Measurements from ENCODE around the gene PODXL2.
"Not testable (repeated sequence)": the region's sequence is repeated elsewhere in the genome, so short reads cannot be mapped to it uniquely, and the experiment has no call there.

PODXL2 gene

DNA sequence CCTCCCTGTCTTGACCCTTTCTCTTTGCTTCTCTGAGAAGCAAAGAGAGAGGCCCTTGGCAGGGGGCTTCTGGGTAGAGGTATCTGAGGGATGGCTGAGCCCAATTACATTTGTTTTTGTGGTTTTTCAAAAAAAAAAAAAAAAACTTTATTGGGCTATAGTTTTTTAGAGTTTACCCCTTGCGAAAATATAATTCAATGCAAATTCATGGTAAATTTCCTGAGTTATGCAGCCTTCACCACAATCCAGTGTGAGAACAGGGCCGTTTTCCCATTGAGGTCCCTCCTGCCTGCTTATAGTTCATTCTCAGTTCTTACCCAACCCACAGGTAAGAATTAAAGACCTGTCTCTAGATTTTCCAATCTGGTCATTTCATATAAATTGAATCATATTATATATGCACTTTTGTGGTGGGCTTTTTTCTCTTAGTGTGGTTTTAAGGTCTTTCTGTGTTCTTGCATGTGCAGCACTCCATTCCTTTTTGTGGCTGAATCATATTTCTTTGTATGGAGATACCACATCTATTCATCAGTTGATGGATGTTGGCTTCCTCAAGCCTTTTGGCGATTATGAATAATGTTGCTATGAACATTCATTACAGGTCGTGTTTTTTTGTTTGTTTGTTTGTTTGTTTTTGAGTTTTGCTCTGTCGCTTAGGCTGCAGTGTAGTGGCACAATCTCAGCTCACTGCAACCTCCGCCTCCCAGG is 28.1 kb upstream of the PODXL2 start:
- DNase-seq, result no peak
- in situ Hi-C loops (cut with HindIII; ENCODE audit: low pct_ligation_motif_present, low pct_unique_long_range_greater_than_20kb, low sequenced_read_pairs), result no loop called here

DNA sequence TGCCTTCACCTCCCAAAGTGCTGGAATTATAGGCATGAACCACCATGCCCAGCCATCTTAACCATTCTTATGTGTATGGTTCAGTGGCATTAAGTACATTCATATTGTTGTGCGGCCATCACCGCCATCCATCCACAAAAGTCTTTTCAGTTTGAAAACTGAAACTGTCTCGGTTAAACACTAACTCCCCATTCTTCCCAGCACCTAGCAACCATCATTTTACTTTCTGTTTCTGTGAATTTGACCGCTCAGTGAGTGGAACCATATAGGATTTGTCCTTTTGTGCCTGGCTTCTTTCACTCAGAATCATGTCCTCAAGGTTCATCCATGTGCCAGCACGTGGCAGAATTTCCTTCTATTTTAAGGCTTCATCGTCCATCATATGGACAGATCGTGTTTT is 24.9 kb upstream of the PODXL2 start:
- DNase-seq, result no peak
- in situ Hi-C loops (cut with HindIII; ENCODE audit: low pct_ligation_motif_present, low pct_unique_long_range_greater_than_20kb, low sequenced_read_pairs), result no loop called here

DNA sequence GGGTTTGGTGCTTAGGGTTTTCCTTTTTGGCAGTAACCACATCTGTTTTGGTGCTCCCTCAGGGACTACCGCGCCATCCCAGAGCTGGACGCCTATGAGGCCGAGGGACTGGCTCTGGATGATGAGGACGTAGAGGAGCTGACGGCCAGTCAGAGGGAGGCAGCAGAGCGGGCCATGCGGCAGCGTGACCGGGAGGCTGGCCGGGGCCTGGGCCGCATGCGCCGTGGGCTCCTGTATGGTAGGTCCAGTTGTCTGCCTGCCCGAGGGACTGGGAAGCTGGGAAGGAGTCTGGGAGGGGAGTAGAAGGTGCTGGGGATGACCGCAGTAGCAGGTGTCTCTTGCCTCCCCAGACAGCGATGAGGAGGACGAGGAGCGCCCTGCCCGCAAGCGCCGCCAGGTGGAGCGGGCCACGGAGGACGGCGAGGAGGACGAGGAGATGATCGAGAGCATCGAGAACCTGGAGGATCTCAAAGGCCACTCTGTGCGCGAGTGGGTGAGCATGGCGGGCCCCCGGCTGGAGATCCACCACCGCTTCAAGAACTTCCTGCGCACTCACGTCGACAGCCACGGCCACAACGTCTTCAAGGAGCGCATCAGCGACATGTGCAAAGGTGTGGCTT is 24.3 kb upstream of the PODXL2 start:
- in situ Hi-C loops (cut with HindIII; ENCODE audit: low pct_ligation_motif_present, low pct_unique_long_range_greater_than_20kb, low sequenced_read_pairs), result no loop called here
- no peak for DNase-seq

DNA sequence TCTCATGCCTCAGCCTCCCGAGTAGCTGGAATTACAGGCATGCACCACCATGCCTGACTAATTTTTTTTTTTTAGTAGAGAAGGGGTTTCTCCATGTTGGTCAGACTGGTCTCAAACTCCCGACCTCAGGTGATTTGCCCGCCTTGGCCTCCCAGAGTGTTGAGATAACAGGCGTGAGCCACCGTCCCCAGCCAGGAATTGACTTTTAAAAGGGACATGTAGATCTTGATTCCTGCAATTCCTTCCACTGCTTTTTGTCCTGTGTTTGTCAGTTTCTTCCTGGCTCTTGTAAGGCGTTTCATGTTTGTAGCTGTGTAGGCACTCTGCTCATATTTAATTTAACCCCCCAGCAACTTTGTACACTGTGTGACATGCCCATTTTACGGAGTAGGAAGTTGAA is 23.4 kb upstream of the PODXL2 start:
- in situ Hi-C loops (cut with HindIII; ENCODE audit: low pct_ligation_motif_present, low pct_unique_long_range_greater_than_20kb, low sequenced_read_pairs); DNase-seq: not testable (repeated sequence)

DNA sequence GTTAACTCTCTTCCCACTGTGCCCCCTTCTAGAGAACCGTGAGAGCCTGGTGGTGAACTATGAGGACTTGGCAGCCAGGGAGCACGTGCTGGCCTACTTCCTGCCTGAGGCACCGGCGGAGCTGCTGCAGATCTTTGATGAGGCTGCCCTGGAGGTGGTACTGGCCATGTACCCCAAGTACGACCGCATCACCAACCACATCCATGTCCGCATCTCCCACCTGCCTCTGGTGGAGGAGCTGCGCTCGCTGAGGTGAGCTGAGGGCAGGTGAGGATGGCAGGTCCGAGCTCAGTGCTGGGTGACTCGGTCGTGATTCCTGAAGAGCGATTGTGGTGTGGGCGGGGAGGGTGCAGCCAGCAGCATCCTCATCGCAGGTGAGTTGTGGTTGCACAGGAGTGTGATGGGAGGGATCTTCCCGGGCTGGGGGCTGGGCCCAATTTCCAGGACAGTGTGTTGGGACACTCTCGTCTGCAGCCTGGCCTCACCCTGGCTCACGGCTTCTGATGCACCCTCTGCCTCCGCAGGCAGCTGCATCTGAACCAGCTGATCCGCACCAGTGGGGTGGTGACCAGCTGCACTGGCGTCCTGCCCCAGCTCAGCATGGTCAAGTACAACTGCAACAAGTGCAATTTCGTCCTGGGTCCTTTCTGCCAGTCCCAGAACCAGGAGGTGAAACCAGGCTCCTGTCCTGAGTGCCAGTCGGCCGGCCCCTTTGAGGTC is 22.7 kb upstream of the PODXL2 start:
- DNase-seq, result no peak

DNA sequence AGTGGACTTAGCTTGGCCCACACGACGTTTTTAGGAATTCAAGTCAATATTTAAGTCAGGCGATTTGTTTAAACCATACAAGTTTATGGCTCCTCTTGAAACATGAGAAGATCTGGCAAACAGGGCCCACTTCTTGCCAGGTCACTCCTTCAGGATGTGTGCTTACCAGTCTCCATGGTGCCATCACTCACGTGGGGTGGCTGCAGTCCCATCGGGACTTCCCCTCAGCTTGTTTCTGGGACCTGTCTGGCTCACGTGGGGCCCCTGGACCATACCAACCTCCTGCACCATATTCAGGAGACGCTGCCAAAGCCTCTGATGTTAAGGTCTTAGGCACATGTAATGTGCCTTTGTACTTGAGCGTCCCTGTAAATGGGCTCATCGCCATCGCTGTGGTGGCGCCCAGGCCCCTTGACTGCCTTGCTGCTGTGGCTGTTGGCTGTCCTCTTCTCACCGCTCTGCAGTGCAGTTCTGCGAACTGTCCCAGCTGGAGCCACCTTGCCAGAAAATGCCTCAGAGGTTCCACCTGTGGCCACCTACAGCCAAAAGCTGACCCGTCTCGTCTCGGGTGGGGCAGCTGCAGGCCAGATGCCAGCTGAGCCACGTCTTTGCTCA is 21.9 kb upstream of the PODXL2 start:
- DNase-seq, result no peak
- in situ Hi-C loops (cut with HindIII; ENCODE audit: low pct_ligation_motif_present, low pct_unique_long_range_greater_than_20kb, low sequenced_read_pairs), result no loop called here

More for the DNA sequence above, 22.7 kb upstream of the PODXL2 start:
- in situ Hi-C loops (cut with HindIII; ENCODE audit: low pct_ligation_motif_present, low pct_unique_long_range_greater_than_20kb, low sequenced_read_pairs), result no loop called here

DNA sequence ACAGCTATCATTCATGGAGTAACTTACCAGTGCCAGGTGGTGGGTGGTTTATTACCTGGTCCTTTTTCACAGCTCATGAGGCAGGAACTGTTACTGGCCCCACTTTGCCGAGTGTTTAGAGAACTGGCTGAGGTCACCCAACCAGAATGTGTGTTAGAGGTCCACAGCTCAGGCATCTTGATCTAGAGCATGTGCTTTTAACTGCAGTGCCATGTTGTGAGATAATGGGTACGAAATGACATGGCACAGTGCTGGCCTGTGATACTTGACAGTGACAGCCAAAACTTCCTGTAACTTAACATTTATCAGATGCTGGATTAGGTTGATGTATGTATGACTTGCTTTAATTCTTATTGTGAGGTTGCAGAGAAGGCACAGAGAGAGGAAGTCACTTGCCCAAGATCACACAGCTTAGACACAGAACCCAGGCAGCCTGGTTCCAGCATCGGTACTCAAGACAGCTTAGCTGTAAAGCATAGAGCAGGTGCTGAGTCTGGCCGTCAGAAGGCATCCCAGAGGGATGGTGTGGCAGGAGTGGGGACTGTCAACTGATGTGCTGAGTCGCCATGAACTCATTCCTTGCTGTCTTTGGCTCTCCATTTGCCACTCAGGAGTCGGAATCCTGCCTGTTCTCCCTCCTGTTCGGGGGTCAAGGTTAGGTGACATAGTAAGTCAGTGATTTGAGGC is 21.2 kb upstream of the PODXL2 start:
- in situ Hi-C loops (cut with HindIII; ENCODE audit: low pct_ligation_motif_present, low pct_unique_long_range_greater_than_20kb, low sequenced_read_pairs), result no loop called here

DNA sequence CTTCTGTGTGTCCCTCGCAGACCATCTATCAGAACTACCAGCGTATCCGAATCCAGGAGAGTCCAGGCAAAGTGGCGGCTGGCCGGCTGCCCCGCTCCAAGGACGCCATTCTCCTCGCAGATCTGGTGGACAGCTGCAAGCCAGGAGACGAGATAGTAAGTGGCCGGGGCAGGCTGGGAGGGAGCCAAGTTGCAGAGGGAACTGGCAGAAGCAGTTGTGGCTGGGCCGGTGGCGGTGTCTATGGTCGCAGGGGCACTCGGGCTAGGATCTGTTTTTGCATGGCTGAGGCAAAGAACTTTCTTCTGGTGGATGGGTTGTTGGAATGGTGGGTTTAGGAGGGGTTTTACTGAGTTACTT is 20.6 kb upstream of the PODXL2 start:
- DNase-seq, result no peak
- in situ Hi-C loops (cut with HindIII; ENCODE audit: low pct_ligation_motif_present, low pct_unique_long_range_greater_than_20kb, low sequenced_read_pairs), result no loop called here

More for the DNA sequence above, 21.2 kb upstream of the PODXL2 start:
- DNase-seq, result no peak

DNA sequence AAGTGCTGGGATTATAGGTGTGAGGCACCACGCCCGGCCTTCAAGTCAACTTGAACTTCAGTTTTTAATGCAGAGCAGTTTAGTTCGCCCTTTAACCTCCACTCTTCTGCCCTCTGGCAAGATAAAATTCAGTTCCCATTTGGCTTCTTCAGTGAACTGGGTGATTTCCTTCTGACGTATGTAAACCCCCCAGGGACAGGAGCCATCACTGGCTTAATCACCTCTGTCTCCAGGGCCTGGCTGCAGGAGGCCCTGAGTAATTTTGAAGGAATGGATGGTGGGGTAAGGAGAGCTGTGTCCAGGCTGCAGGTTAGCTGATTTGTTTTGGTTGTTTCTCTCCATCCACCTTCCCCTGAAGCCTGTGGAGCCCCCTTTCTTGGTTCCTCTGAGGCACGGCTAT is 18.9 kb upstream of the PODXL2 start:
- in situ Hi-C loops (cut with HindIII; ENCODE audit: low pct_ligation_motif_present, low pct_unique_long_range_greater_than_20kb, low sequenced_read_pairs), result no loop called here
- no peak for DNase-seq

DNA sequence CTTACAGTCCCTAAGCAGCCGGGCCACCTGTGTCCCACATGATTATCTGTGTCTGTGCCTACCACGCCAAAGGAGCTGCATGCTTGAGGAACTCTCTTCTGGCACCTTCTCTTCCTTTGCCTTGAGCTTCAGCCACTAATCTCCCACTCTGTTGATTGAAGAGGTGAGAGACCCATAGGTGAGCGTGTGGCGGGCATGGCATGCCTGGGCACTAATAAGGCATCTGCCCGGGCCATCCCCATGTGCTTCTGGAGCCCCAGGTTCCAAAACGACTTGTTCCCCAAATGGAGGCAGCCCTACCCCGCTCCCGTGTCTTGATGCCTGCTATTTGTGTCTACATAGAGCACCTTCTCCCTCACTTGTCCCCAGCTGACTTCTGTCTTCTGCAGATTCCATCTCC is 17.7 kb upstream of the PODXL2 start:
- DNase-seq, result no peak
- in situ Hi-C loops (cut with HindIII; ENCODE audit: low pct_ligation_motif_present, low pct_unique_long_range_greater_than_20kb, low sequenced_read_pairs), result no loop called here

DNA sequence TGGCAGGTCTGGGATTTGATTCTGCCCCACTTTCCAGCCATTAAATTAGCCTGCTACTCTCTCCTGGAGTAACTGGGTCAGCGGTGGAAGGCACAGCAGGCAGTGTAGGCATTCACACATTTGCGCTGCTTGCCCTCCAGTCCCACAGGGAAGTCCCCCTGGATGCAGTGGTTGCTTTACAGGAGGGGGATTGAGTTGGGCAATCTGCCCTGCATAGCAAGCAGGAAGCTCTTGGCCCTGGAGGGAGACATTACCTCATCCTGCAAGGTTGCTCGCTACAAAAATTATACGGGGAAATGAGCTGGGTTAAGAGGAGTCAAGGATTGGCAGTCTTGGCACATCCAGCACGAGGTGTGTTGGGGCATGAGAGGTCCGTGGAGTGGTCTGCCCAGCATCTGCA is 16.0 kb upstream of the PODXL2 start:
- in situ Hi-C loops (cut with HindIII; ENCODE audit: low pct_ligation_motif_present, low pct_unique_long_range_greater_than_20kb, low sequenced_read_pairs), result no loop called here
- no peak for DNase-seq

DNA sequence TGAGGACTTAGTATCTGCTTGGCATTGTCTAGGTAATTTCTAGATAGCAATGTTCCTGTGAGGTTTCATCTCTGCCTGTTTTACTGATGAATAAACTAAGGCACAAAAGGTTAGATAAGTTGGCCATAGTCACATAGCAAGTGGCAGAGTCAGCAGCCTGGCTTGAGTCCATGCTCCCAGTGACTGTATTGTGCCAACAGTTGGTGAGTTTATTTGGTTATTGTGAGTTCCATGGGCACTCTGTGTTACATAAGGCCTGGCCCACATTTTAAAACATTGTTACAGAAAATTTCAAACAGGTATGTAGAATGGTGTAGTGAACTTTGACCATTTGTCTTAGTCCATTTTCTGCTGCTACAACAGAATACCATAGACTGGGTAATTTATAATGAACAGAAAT is 15.6 kb upstream of the PODXL2 start:
- no peak for DNase-seq
- in situ Hi-C loops (cut with HindIII; ENCODE audit: low pct_ligation_motif_present, low pct_unique_long_range_greater_than_20kb, low sequenced_read_pairs), result no loop called here

DNA sequence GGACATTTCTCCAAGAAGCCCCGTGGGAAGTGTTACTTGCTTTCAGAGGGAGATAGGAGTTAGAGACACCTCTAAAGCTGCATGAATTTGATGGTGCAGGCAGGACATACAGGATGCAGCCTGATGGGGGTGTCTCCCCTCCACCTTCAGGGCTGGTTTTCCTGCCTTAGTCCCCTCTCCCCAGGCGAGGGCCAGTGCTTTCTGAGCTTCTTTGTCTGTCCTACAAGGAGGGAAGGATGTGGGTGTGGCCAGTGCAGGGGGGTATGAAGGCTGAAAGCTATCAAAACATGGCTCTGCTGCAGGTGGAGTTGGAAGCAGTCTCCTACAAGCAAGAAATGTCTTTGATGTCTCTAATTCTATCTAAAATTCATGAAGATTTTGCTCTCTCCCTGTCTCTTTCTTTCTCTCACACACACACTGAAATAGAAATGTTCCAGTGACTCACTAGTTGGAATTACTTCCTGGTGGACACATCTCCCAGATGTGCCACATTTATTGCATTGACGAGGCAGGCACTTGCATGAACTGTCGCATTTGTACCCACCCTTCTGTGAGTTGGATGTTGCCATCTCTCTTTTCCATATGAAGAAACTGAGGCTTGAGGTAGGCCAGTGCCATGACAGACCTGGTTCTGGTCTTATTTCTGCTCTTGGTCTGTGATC is 13.9 kb upstream of the PODXL2 start:
- in situ Hi-C loops (cut with HindIII; ENCODE audit: low pct_ligation_motif_present, low pct_unique_long_range_greater_than_20kb, low sequenced_read_pairs), result no loop called here
- no peak for DNase-seq

DNA sequence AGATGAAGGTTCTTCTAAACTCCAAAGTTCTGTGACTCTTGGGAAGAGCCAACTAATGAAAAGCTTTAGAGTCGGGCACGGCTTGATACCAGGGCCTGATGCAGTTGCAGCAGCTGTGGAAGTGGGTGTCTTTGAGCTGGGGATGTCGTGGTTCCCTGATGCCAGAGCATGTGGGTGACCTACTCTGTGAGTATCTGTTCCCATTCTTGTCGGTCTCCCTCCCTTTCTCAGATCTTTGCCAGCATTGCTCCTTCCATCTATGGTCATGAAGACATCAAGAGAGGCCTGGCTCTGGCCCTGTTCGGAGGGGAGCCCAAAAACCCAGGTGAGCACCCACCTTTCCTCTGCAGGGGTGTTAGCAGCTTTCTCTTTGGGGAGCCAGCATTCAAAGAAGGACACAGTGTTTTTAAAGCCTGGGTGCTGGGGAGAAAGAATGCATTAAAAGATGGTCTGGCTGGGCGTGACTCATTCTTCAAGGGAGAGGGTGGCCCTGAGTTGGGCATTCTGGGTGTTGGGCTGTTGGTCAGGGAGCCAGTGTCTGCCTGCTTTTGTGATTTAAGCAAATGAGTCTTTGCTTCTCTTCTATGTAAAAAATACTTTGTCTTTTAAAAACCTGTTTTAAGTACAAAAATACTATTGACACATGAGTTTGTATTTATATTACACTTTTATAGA is 13.2 kb upstream of the PODXL2 start:
- in situ Hi-C loops (cut with HindIII; ENCODE audit: low pct_ligation_motif_present, low pct_unique_long_range_greater_than_20kb, low sequenced_read_pairs), result no loop called here

DNA sequence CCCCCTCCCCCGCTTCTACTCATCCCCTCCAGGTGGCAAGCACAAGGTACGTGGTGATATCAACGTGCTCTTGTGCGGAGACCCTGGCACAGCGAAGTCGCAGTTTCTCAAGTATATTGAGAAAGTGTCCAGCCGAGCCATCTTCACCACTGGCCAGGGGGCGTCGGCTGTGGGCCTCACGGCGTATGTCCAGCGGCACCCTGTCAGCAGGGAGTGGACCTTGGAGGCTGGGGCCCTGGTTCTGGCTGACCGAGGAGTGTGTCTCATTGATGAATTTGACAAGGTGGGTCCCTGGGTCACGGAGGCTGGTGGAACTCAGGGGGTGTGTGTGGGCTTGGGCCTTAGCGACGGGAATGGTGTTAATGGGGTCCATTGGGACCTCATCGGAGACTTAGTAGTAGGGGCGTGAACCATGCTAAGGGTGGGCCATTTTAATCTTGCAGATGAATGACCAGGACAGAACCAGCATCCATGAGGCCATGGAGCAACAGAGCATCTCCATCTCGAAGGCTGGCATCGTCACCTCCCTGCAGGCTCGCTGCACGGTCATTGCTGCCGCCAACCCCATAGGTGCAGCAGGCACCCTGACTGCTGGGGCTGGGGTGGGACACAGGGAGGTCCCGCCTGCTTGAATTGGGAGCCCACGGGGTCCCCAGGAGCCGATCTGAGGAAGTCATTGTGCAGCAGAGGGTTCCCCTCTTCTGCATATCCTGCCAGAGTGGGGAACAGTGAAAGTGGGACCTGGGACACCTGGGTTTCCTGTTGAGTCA is 12.0 kb upstream of the PODXL2 start:
- in situ Hi-C loops (cut with HindIII; ENCODE audit: low pct_ligation_motif_present, low pct_unique_long_range_greater_than_20kb, low sequenced_read_pairs), result no loop called here
- no peak for DNase-seq

More for the DNA sequence above, 13.2 kb upstream of the PODXL2 start:
- DNase-seq, result no peak

DNA sequence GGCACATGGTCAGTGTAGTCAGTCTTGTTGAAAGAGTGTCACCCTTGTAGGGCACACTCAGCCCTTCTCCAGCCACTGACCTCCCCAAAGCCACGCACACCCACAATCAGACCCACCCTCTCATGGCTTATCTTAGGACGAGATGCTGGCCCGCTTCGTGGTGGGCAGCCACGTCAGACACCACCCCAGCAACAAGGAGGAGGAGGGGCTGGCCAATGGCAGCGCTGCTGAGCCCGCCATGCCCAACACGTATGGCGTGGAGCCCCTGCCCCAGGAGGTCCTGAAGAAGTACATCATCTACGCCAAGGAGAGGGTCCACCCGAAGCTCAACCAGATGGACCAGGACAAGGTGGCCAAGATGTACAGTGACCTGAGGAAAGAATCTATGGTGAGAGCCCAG is 10.1 kb upstream of the PODXL2 start:
- no peak for DNase-seq
- in situ Hi-C loops (cut with HindIII; ENCODE audit: low pct_ligation_motif_present, low pct_unique_long_range_greater_than_20kb, low sequenced_read_pairs), result no loop called here

DNA sequence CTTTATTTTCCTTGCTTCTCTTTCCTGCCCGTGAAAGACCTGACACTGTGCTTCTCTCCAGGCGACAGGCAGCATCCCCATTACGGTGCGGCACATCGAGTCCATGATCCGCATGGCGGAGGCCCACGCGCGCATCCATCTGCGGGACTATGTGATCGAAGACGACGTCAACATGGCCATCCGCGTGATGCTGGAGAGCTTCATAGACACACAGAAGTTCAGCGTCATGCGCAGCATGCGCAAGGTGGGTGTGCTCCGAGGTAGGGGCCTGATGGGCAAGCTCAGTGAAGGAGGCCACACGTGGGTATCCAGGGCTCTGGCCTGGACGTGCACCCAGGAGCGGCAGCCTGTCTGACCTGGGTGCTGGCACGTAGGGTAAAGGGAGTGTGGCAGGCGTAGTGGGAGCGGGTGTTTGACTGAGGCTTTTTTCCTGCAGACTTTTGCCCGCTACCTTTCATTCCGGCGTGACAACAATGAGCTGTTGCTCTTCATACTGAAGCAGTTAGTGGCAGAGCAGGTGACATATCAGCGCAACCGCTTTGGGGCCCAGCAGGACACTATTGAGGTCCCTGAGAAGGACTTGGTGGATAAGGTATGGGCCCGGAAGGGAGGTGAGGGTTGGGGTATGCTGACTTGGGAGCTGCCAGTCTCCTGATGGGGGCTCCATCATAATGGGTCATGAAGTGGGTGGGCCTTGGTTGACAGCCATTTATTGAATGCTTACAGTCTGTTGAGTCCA is 8.2 kb upstream of the PODXL2 start:
- in situ Hi-C loops (cut with HindIII; ENCODE audit: low pct_ligation_motif_present, low pct_unique_long_range_greater_than_20kb, low sequenced_read_pairs), result no loop called here
- DNase-seq, result no peak

Measured in ACHN (cell line).